IMR-90 (cell line): Measurements from ENCODE around the gene BMERB1. TPM values are rescaled to one million over a fixed set of nuclear protein-coding genes. Genes with fewer than 3 reads are reported as not detected.
"Not testable (repeated sequence)": the region's sequence is repeated elsewhere in the genome, so short reads cannot be mapped to it uniquely, and the experiment has no call there.

Experiments
- ATAC-seq: fragments of 200-7000 bp; cut with Tn5 transposase; 2 replicates; pipeline ENCODE4 v1.9.1; 2020; ENCODE audit warnings: low read depth, mild to moderate bottlenecking, moderate library complexity
- BruUV-seq: library from RNA; stranded (reverse); fragments of 400-500 nt; replicated peaks from 2 replicates; lab custom pipeline; 2021; lab: Mats Ljungman, UMichigan
- CTCF ChIA-PET: fragments of 300-600 bp; formaldehyde crosslinking; extraction: SDS; loops from one replicate; lab custom pipeline; 2021; ENCODE audit warnings: antibody characterized with exemption; lab: Yijun Ruan, JAX
- POLR2A ChIA-PET: fragments of 300-600 bp; sonication (Branson Sonifier 250); formaldehyde crosslinking; loops from one replicate; lab custom pipeline; 2022; ENCODE audit warnings: antibody characterized with exemption; ENCODE audit not compliant: unreplicated experiment; lab: Charles Lee
- DNase-seq: peaks from one replicate; pipeline ENCODE4 v3.0.0; 2013
- H2AFZ ChIP-seq: replicated peaks from 2 replicates; pipeline ENCODE3; 2013; ENCODE audit warnings: low read length, mild to moderate bottlenecking; ENCODE audit not compliant: poor library complexity
- H2AK5ac ChIP-seq: 2 replicates; pipeline ENCODE4 v1.6.1; 2013; ENCODE audit warnings: low read depth, low read length, inconsistent platforms
- H2AK9ac ChIP-seq: replicated peaks from 2 replicates; pipeline ENCODE3; 2013; ENCODE audit warnings: mild to moderate bottlenecking, low read depth, low read length, moderate library complexity; ENCODE audit not compliant: poor library complexity
- H2BK120ac ChIP-seq: 2 replicates; pipeline ENCODE4 v1.6.1; 2013; ENCODE audit warnings: low read depth, low read length, inconsistent platforms
- H2BK15ac ChIP-seq: 3 replicates; pipeline ENCODE4 v1.6.1; 2013; ENCODE audit warnings: low read depth, low read length, inconsistent platforms
- H2BK20ac ChIP-seq: 2 replicates; pipeline ENCODE4 v1.6.1; 2013; ENCODE audit warnings: low read depth, mild to moderate bottlenecking, inconsistent platforms, low read length, moderate library complexity
- H2BK5ac ChIP-seq: 2 replicates; pipeline ENCODE4 v1.6.1; 2013; ENCODE audit warnings: mild to moderate bottlenecking, low read depth, low read length, inconsistent platforms; ENCODE audit not compliant: poor library complexity, severe bottlenecking
- H3K14ac ChIP-seq: replicated peaks from 2 replicates; pipeline ENCODE4 v1.6.1; 2013; ENCODE audit warnings: low read depth, low read length, inconsistent platforms
- H3K18ac ChIP-seq: 2 replicates; pipeline ENCODE4 v1.6.1; 2013; ENCODE audit warnings: low read depth, low read length, control low read depth
- H3K23ac ChIP-seq: 2 replicates; pipeline ENCODE4 v1.6.1; 2013; ENCODE audit warnings: low read depth, low read length, inconsistent platforms
- H3K27ac ChIP-seq: 2 replicates; pipeline ENCODE4 v1.5.1; 2013; ENCODE audit warnings: mild to moderate bottlenecking, control low read depth, low read length; ENCODE audit not compliant: insufficient read depth
- H3K27me3 ChIP-seq: 2 replicates; pipeline ENCODE4 v1.6.1; 2013; ENCODE audit warnings: low read length; ENCODE audit not compliant: control insufficient read depth, insufficient read depth
- H3K36me3 ChIP-seq: 2 replicates; pipeline ENCODE4 v1.6.1; 2013; ENCODE audit warnings: low read length, mixed read lengths; ENCODE audit not compliant: control insufficient read depth, insufficient read depth
- H3K4ac ChIP-seq: 2 replicates; pipeline ENCODE4 v1.6.1; 2013; ENCODE audit warnings: low read depth, low read length, inconsistent platforms
- H3K4me1 ChIP-seq: 2 replicates; pipeline ENCODE4 v1.6.1; 2013; ENCODE audit warnings: low read length, mixed read lengths; ENCODE audit not compliant: control insufficient read depth, insufficient read depth
- H3K4me2 ChIP-seq: 2 replicates; pipeline ENCODE4 v1.6.1; 2013; ENCODE audit warnings: low read depth, mild to moderate bottlenecking, control low read depth, low read length, moderate library complexity
- H3K4me3 ChIP-seq: 2 replicates; pipeline ENCODE4 v1.5.1; 2013; ENCODE audit warnings: low read depth, mild to moderate bottlenecking, control low read depth, low read length, moderate library complexity; ENCODE audit not compliant: insufficient read depth
- H3K56ac ChIP-seq: 2 replicates; pipeline ENCODE4 v1.6.1; 2013; ENCODE audit warnings: low read length, inconsistent platforms; ENCODE audit not compliant: insufficient read depth; ENCODE audit errors: extremely low read depth
- H3K79me1 ChIP-seq, 2 experiments: 2 replicates each; pipeline ENCODE4 v1.6.1; 2013; ENCODE audit warnings: low read length in 2 of 2, inconsistent platforms in 1 of 2, low read depth in 1 of 2
- H3K9ac ChIP-seq: 2 replicates; pipeline ENCODE4 v1.6.1; 2013; ENCODE audit warnings: low read depth, low read length, control low read depth
- H3K9me1 ChIP-seq: 2 replicates; pipeline ENCODE4 v1.6.1; 2013; ENCODE audit warnings: low read length, inconsistent platforms; ENCODE audit not compliant: insufficient read depth
- H3K9me3 ChIP-seq: 2 replicates; pipeline ENCODE4 v1.6.1; 2013; ENCODE audit warnings: low read length; ENCODE audit not compliant: control insufficient read depth, insufficient read depth
- H4K20me1 ChIP-seq: 2 replicates; pipeline ENCODE4 v1.6.1; 2013; ENCODE audit warnings: low read length, inconsistent platforms; ENCODE audit not compliant: insufficient read depth
- H4K5ac ChIP-seq: 2 replicates; pipeline ENCODE4 v1.6.1; 2013; ENCODE audit warnings: mild to moderate bottlenecking, low read depth, low read length, control low read depth
- H4K8ac ChIP-seq, 2 experiments: 2 replicates each; pipeline ENCODE4 v1.6.1; 2013; ENCODE audit warnings: low read depth in 2 of 2, low read length in 2 of 2, control low read depth in 1 of 2, inconsistent platforms in 1 of 2
- H4K91ac ChIP-seq: 2 replicates; pipeline ENCODE4 v1.6.1; 2013; ENCODE audit warnings: low read depth, low read length, inconsistent platforms; ENCODE audit not compliant: insufficient read depth
- WGBS, 2 experiments: methylation state at CpG; one replicate each; pipeline versions ENCODE4 v1.1.5 to v1.1.7; 2013; ENCODE audit warnings: missing lambda C conversion rate in 2 of 2; ENCODE audit not compliant: insufficient read length in 1 of 2; ENCODE audit errors: extremely low coverage in 2 of 2; 5-methylcytosine and 5-hydroxymethylcytosine counted together
- dilution Hi-C: fragments of 300-500 bp; cut with HindIII; formaldehyde crosslinking; loops from one replicate; pipeline ENCODE4 v1.14.3; 2018; ENCODE audit warnings: low sequenced_read_pairs; ENCODE audit not compliant: unreplicated experiment
- in situ Hi-C: fragments of 300-500 bp; cut with MboI; formaldehyde crosslinking; loops from 3 replicates; pipeline ENCODE4 v1.14.3; 2019; ENCODE audit warnings: low sequenced_read_pairs, inconsistent platforms, mixed read lengths
- intact Hi-C: fragments of 100-400 bp; cut with micrococcal nuclease; formaldehyde crosslinking; loops from 2 replicates; pipeline ENCODE4 v1.10.0; 2022
- polyA plus RNA-seq, 3 experiments: library from polyadenylated mRNA; depleted of rRNA; stranded (reverse); fragments of >200 nt; gene quantifications; 2 replicates each; pipeline ENCODE4 v1.2.3, GENCODE V29; 2012; ENCODE audit warnings: low replicate concordance in 1 of 3
- total RNA-seq: library from RNA; depleted of rRNA; stranded (reverse); fragments of >200 nt; gene quantifications from 2 replicates; pipeline ENCODE4 v1.2.3, GENCODE V29; 2012

BMERB1 gene
- total and polyA plus RNA-seq, 2 of the 4 experiments (the other 2 are of a cell fraction), result 22.6 to 32.9 TPM

DNA sequence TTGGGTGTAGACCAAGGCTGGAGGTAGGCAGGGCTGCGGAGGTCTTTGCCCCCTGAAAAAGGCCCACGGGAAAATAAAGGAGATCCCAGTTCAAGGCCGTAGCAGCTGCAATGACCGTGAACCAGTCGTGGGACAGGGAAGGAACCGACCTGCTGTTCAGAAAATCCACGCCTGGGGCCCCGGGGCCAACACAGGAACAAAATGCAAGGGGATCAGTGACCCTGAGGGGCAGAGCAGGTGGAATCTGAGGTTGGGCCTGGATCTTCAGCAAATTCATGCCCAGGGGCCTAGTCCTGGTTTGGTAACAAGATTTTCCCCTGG is 37.9 kb upstream of the BMERB1 start:
- H3K4me3 ChIP-seq, dilution Hi-C loops: not testable (repeated sequence)

More for the DNA sequence above, 37.9 kb upstream of the BMERB1 start:
- ATAC-seq, H4K91ac ChIP-seq, POLR2A ChIA-PET, intact Hi-C loops, H3K4me1 ChIP-seq, H2AFZ ChIP-seq, H3K79me1 ChIP-seq, H4K8ac ChIP-seq, H3K9ac ChIP-seq, H3K18ac ChIP-seq, BruUV-seq, H3K9me3 ChIP-seq, H2BK120ac ChIP-seq, H3K36me3 ChIP-seq, H3K4ac ChIP-seq, H3K27ac ChIP-seq, H3K56ac ChIP-seq, H3K14ac ChIP-seq, H2BK5ac ChIP-seq, H2BK20ac ChIP-seq, H3K9me1 ChIP-seq, H3K4me2 ChIP-seq, H2AK5ac ChIP-seq, DNase-seq, H4K20me1 ChIP-seq, H4K5ac ChIP-seq, H3K23ac ChIP-seq, H2AK9ac ChIP-seq, H2BK15ac ChIP-seq, in situ Hi-C loops, CTCF ChIA-PET: not testable (repeated sequence)
- peaks cover 12% of the 10 kb centered on the region for H3K27me3 ChIP-seq
- 78% methylated on average over 4 of the region's 8 CpGs; no CpG with 5 or more reads in 1 of the 2 experiments for WGBS, 2 experiments
